ENCODE results near the gene TMEFF2.

DNA sequence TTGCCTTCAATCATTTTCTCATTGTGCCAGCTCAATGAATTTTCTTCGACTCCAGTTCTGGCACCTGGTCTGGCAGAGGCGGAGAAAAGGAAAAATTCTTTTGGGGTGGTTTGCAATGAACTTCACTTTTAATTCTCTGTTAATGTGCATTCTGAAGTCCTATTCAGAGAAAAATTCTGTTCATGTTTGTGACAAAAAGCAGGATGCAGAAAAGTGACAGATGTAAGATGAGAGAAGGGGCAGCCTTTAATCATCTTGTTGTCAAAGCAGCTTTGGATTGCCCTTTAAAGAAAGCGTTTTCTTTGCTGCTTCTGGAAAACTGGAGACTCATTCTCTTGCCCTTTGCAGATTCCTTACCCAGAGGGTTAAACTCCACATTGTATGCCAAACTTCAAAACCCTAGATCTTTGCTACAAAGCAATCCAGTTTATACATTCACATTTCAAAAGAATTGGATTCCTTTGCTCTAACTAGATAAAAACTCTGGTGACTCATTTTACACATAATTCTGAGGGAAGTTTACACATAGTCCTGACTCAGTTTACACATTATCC, 253.3 kb downstream of the TMEFF2 start:
- TF ChIP-seq POLR2A (IDR thresholded peaks at IDR 0.05) = no peak
- TF ChIP-seq POLR2AphosphoS5 (IDR thresholded peaks at IDR 0.05) = no peak
- TF ChIP-seq, protein P1, sequence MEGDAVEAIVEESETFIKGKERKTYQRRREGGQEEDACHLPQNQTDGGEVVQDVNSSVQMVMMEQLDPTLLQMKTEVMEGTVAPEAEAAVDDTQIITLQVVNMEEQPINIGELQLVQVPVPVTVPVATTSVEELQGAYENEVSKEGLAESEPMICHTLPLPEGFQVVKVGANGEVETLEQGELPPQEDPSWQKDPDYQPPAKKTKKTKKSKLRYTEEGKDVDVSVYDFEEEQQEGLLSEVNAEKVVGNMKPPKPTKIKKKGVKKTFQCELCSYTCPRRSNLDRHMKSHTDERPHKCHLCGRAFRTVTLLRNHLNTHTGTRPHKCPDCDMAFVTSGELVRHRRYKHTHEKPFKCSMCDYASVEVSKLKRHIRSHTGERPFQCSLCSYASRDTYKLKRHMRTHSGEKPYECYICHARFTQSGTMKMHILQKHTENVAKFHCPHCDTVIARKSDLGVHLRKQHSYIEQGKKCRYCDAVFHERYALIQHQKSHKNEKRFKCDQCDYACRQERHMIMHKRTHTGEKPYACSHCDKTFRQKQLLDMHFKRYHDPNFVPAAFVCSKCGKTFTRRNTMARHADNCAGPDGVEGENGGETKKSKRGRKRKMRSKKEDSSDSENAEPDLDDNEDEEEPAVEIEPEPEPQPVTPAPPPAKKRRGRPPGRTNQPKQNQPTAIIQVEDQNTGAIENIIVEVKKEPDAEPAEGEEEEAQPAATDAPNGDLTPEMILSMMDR (IDR thresholded peaks at IDR 0.05) = no peak

Data from upper lobe of left lung (tissue), 4 donors.